ENCODE measurements around the gene DBT. TPM values are rescaled to one million over a fixed set of nuclear protein-coding genes. Genes with fewer than 3 reads are reported as not detected.

DBT gene
- total RNA-seq, 4 donors from 2014 or later = 9.1 to 14.2 (median 12.6) TPM

- Histone ChIP-seq H3K27me3 (no peaks in the 10 kb centered on the region), H3K36me3 (peaks cover 27 to 89% (median 61%) of the 10 kb centered on the region in 4 donors), H3K9me3 (no peaks in the 10 kb centered on the region), H3K4me1 (no peaks in the 10 kb centered on the region), H3K4me3 (no peak overlapping the region), H3K27ac (replicated peaks in 1 of 4) (no peak overlapping the region)
- DNase-seq (ENCODE audit: extremely low spot score) = no peak
- WGBS = 90% methylated on average over 2 of the region's 2 CpGs
- TF ChIP-seq CTCF (IDR thresholded peaks at IDR 0.05) (no peak), EP300 (IDR thresholded peaks at IDR 0.05) (no peak), POLR2A (IDR thresholded peaks at IDR 0.05; ENCODE audit: low read depth) (no peak)
- intact Hi-C loops (cut with DNase I) = no loop called here
Measured at GRCh38 chr1:100290291-100290690, 40.7 kb upstream of the DBT start.

- H3K9me3 ChIP-seq = no peaks in the 10 kb centered on the region
- DNase-seq (ENCODE audit: extremely low spot score) = no peak
- H3K27me3 ChIP-seq = no peaks in the 10 kb centered on the region
- intact Hi-C loops (cut with DNase I) = no loop called here
- H3K4me1 ChIP-seq = no peaks in the 10 kb centered on the region
- H3K36me3 ChIP-seq = peaks cover 38 to 93% (median 79%) of the 10 kb centered on the region in 4 donors
- H3K27ac ChIP-seq (replicated peaks in 1 of 4) = no peak overlapping the region
- TF ChIP-seq POLR2A (IDR thresholded peaks at IDR 0.05; ENCODE audit: low read depth) = no peak
- no peak for TF ChIP-seq CTCF (IDR thresholded peaks at IDR 0.05)
- TF ChIP-seq EP300 (IDR thresholded peaks at IDR 0.05) = no peak
- TF ChIP-seq POLR2AphosphoS5 (IDR thresholded peaks at IDR 0.05) = no peak
- 95% methylated on average over 3 of the region's 3 CpGs for WGBS
- H3K4me3 ChIP-seq = no peak overlapping the region
Measured at GRCh38 chr1:100287162-100287561, 37.5 kb upstream of the DBT start.

- no peak for TF ChIP-seq EP300 (IDR thresholded peaks at IDR 0.05)
- no peak for TF ChIP-seq CTCF (IDR thresholded peaks at IDR 0.05)
- no peak for TF ChIP-seq POLR2A (IDR thresholded peaks at IDR 0.05; ENCODE audit: low read depth)
- TF ChIP-seq POLR2AphosphoS5 (IDR thresholded peaks at IDR 0.05) = no peak
- intact Hi-C loops (cut with DNase I) = no loop called here
- DNase-seq (ENCODE audit: extremely low spot score) = no peak
- no peak overlapping the region for H3K27ac ChIP-seq (replicated peaks in 1 of 4)
- no peaks in the 10 kb centered on the region for H3K9me3 ChIP-seq
- H3K4me3 ChIP-seq = no peak overlapping the region
- 97% methylated on average over 5 of the region's 5 CpGs for WGBS
- peaks cover 41 to 93% (median 69%) of the 10 kb centered on the region in 4 donors for H3K36me3 ChIP-seq
- H3K27me3 ChIP-seq = no peaks in the 10 kb centered on the region
- peaks cover 0 to under 1% (median 0%) of the 10 kb centered on the region in 4 donors for H3K4me1 ChIP-seq
Measured at GRCh38 chr1:100284591-100284990, 35.0 kb upstream of the DBT start.

- Histone ChIP-seq H3K27me3 (no peaks in the 10 kb centered on the region), H3K36me3 (peaks cover 63 to 93% (median 74%) of the 10 kb centered on the region in 4 donors), H3K4me3 (no peak overlapping the region), H3K27ac (replicated peaks in 1 of 4) (no peak overlapping the region), H3K4me1 (peaks cover 0 to 6% (median 2%) of the 10 kb centered on the region in 4 donors), H3K9me3 (no peaks in the 10 kb centered on the region)
- WGBS = 65% methylated on average over 2 of the region's 2 CpGs
- DNase-seq (ENCODE audit: extremely low spot score) = no peak
- intact Hi-C loops (cut with DNase I) = loop anchor here (10.0 kb wide), 1 partner anchor 185 kb away; no protein-coding TSS in a partner anchor
- no peak for TF ChIP-seq POLR2A (IDR thresholded peaks at IDR 0.05; ENCODE audit: low read depth)
- TF ChIP-seq POLR2AphosphoS5 (IDR thresholded peaks at IDR 0.05) = no peak
- no peak for TF ChIP-seq CTCF (IDR thresholded peaks at IDR 0.05)
- no peak for TF ChIP-seq EP300 (IDR thresholded peaks at IDR 0.05)
Measured at GRCh38 chr1:100279954-100280682, 30.5 kb upstream of the DBT start.
